ENCODE data around the gene HAPLN1.
"Not testable (repeated sequence)": the region's sequence is repeated elsewhere in the genome, so short reads cannot be mapped to it uniquely, and the experiment has no call there.

The HAPLN1 gene

DNA sequence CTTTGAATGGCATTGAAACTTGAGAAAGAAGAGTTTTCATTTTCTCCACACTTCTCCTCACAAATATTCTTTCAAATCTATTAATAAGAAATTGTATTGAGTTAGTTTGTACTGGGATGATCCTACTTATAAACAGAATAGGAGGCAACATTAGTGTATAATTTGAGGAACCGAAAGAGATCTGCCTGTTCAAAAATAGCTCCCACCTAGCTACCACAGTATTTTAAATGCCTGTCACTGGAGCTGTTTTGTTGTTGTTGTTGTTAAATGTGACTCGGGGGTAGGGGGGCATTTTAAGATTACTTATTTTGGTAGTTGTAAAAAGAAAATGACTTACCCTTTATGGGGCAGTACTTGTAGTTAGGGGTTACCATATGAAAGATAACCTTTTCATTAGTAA lies 20.1 kb upstream of the HAPLN1 start:
- DNase-seq (ENCODE audit: extremely low spot score) = no peak
- POLR2A ChIA-PET = no interaction called here
- CTCF ChIA-PET = no interaction called here
- TF ChIP-seq BHLHE40 (IDR thresholded peaks at IDR 0.05; ENCODE audit: borderline replicate concordance) (no peak), SUZ12 (IDR thresholded peaks at IDR 0.05) (no peak), HDGF (IDR thresholded peaks at IDR 0.05; ENCODE audit: borderline replicate concordance) (no peak), CTBP1 (IDR thresholded peaks at IDR 0.05; ENCODE audit: borderline replicate concordance) (no peak), ARNT (IDR thresholded peaks at IDR 0.05) (no peak), L3MBTL2 (conservative IDR thresholded peaks at IDR 0.05) (no peak), ELF4 (IDR thresholded peaks at IDR 0.05) (no peak), FOXK2 (IDR thresholded peaks at IDR 0.05) (no peak), NFRKB (IDR thresholded peaks at IDR 0.05) (no peak), ZNF384 (IDR thresholded peaks at IDR 0.05) (no peak), TARDBP (IDR thresholded peaks at IDR 0.05) (no peak), LEF1 (IDR thresholded peaks at IDR 0.05; ENCODE audit: borderline replicate concordance) (no peak)

- POLR2A ChIA-PET = not testable (repeated sequence)
These were observed 15.5 kb upstream of the HAPLN1 start for GRCh38 chr5:83736169-83736568.

GRCh38 chr5:83735058-83735457 lies 14.4 kb upstream of the HAPLN1 start:
- DNase-seq (ENCODE audit: extremely low spot score); CTCF ChIA-PET; POLR2A ChIA-PET: not testable (repeated sequence)

More at GRCh38 chr5:83736169-83736568, 15.5 kb upstream of the HAPLN1 start:
- CTCF ChIA-PET; DNase-seq (ENCODE audit: extremely low spot score): not testable (repeated sequence)

DNA sequence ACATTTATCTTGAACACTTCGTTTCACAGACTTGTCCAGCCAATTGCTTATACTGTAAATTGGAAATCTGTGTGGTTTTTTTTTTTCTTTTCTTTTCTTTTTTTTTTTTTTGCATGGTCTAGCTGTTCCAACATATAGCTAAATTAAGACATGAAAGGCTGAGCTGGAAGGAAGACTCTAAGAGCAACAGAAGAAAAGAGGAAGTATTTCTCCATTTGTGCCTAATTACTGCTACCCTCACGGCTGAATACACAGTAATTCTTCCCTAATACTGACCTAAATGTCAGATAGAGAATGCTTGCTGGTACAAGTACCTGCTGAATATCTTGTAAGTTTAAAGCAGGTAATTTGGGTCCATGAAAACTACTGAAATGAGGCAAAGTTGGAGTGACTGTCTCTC lies 11.0 kb upstream of the HAPLN1 start:
- POLR2A ChIA-PET = no interaction called here
- DNase-seq (ENCODE audit: extremely low spot score) = no peak
- CTCF ChIA-PET = no interaction called here
- no peak for TF ChIP-seq ARNT (IDR thresholded peaks at IDR 0.05)
- TF ChIP-seq ZNF384 (IDR thresholded peaks at IDR 0.05) = no peak
- no peak for TF ChIP-seq NFRKB (IDR thresholded peaks at IDR 0.05)
- TF ChIP-seq SP1 (IDR thresholded peaks at IDR 0.05) = no peak
- no peak for TF ChIP-seq CTBP1 (IDR thresholded peaks at IDR 0.05; ENCODE audit: borderline replicate concordance)
- TF ChIP-seq LEF1 (IDR thresholded peaks at IDR 0.05; ENCODE audit: borderline replicate concordance) = no peak

GRCh38 chr5:83729362-83729761 lies 8.7 kb upstream of the HAPLN1 start:
- DNase-seq (ENCODE audit: extremely low spot score) = no peak
- ChIA-PET POLR2A (no interaction called here), CTCF (no interaction called here)
- TF ChIP-seq TARDBP (IDR thresholded peaks at IDR 0.05) (no peak), ELF4 (IDR thresholded peaks at IDR 0.05) (no peak), ARNT (IDR thresholded peaks at IDR 0.05) (no peak), FOXM1 (IDR thresholded peaks at IDR 0.05; ENCODE audit: borderline replicate concordance) (no peak), FOXK2 (IDR thresholded peaks at IDR 0.05) (no peak)

DNA sequence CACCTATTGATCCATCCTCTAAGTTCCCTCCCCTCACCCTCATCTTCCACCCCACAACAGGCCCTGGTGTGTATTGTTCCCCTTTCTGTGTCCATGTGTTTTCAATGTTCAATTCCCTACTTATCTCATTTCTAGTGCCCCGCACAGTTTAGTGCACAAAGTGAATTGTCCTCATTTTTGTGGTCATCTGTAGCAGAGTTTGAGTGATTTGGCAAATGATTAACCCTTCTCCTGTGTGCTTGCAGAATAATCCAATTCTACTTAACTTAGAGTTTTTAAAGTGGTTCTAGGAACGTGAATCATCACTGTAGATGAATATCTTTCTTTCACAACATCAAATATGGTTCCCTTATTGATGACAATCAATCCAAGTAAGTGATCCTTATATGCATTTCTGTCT lies 6.3 kb upstream of the HAPLN1 start:
- no peak for TF ChIP-seq CTBP1 (IDR thresholded peaks at IDR 0.05; ENCODE audit: borderline replicate concordance)
- ChIA-PET CTCF (no interaction called here), POLR2A (no interaction called here)
- DNase-seq (ENCODE audit: extremely low spot score) = no peak

- TF ChIP-seq FOXA1 (IDR thresholded peaks at IDR 0.05) (no peak), SP1 (IDR thresholded peaks at IDR 0.05) (no peak), FOXK2 (IDR thresholded peaks at IDR 0.05) (no peak), L3MBTL2 (conservative IDR thresholded peaks at IDR 0.05) (no peak), BHLHE40 (IDR thresholded peaks at IDR 0.05; ENCODE audit: borderline replicate concordance) (no peak), NFRKB (IDR thresholded peaks at IDR 0.05) (no peak), HDGF (IDR thresholded peaks at IDR 0.05; ENCODE audit: borderline replicate concordance) (no peak)
- ChIA-PET CTCF (no interaction called here), POLR2A (no interaction called here)
- DNase-seq (ENCODE audit: extremely low spot score) = no peak
These were observed 4.3 kb upstream of the HAPLN1 start for GRCh38 chr5:83724935-83725334.

GRCh38 chr5:83724001-83724400 lies 3.3 kb upstream of the HAPLN1 start:
- DNase-seq (ENCODE audit: extremely low spot score) = no peak
- POLR2A ChIA-PET = no interaction called here
- CTCF ChIA-PET = no interaction called here
- TF ChIP-seq BHLHE40 (IDR thresholded peaks at IDR 0.05; ENCODE audit: borderline replicate concordance) = no peak

DNA sequence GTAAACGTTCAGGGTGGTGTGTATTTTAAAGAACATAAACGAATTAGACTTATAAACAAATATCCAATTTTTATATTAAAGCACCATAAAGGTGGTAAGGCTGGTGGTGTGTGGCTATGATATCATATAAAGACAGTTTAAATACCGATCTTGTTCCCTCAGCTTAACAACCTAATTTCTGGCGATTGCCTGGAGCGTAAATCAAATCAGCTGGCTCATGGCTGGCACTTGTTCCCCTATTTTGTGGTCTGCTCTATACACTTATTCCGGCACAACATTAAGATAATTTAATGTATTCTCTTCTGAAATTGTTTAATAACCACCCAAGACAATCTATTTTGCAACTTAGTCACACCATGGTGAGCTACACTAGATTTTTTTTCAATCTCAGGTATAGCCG lies 2.4 kb upstream of the HAPLN1 start:
- TF ChIP-seq PKNOX1 (IDR thresholded peaks at IDR 0.05) (no peak), FOXA1 (IDR thresholded peaks at IDR 0.05) (no peak), SUZ12 (IDR thresholded peaks at IDR 0.05) (no peak), TARDBP (IDR thresholded peaks at IDR 0.05) (no peak), BHLHE40 (IDR thresholded peaks at IDR 0.05; ENCODE audit: borderline replicate concordance) (no peak), LEF1 (IDR thresholded peaks at IDR 0.05; ENCODE audit: borderline replicate concordance) (no peak), FOXK2 (IDR thresholded peaks at IDR 0.05) (no peak), HDGF (IDR thresholded peaks at IDR 0.05; ENCODE audit: borderline replicate concordance) (no peak), SP1 (IDR thresholded peaks at IDR 0.05) (no peak), NFRKB (IDR thresholded peaks at IDR 0.05) (no peak)
- CTCF ChIA-PET = no interaction called here
- DNase-seq (ENCODE audit: extremely low spot score) = no peak
- POLR2A ChIA-PET = no interaction called here
